T-helper 2 cell treated with Interferon-gamma antibody and Interleukin-4, amounts not matched to agents 100 ng/mL and 5 ng/mL, for 36 hours (primary cell): ENCODE results near the gene VAV2. TPM values are rescaled to one million over a fixed set of nuclear protein-coding genes. Genes with fewer than 3 reads are reported as not detected.
"Not testable (repeated sequence)": the region's sequence is repeated elsewhere in the genome, so short reads cannot be mapped to it uniquely, and the experiment has no call there.

Source experiments
- intact Hi-C: fragments of 100-400 bp; cut with micrococcal nuclease; formaldehyde crosslinking; loops from one replicate; pipeline ENCODE4 v1.15.1; 2023
- total RNA-seq: library from RNA; stranded (reverse); gene quantifications from 2 replicates; pipeline ENCODE4 v1.2.3, GENCODE V29; 2022

The VAV2 gene
- total RNA-seq, 1 donor from 2014 or later = 7.3 TPM

DNA sequence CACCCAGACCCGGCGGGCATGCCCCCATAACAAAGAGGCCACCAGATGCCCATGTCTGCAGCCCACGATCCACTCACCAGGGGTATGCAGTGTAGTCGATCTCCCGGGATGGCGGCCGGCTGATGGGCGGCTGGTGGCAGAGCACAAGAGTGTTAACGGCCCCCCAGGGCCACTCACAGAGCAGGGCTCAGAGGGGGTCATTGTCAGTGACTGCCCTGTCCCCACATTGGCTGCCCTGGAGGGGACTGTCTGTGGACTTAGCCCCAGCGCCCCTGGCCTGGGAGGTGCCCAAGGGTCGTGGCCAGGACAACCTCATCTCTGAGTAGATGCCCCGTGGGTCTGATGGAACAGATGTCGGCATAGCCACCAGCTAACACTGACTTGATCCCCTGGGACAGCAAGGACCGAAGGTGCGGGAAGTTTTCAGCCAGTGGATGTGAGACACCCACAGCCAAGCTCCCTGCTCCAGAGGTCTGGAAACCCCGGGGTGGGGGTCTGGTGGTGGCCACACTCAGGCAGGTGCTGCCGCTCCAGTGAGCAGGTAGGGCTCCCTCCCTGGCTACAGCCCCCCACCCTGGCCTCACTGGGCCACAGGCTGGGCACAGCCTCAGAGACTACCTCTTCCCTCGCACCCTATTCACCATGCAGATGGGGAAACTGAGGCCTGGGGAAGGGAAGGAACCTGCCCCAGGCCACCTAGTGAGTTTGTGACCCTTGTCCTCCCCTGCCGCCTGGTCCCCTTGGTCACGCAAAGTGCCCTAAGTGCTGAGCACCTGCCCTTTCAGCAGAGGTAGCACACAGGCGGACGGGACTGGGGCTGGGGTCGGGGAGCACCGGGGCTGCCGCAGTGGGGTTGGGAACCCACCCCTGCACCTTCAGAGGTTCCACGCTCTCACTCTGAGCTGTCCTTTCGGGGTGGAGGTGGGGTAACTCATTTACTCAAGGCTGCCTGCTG lies 215.9 kb downstream of the VAV2 start:
- intact Hi-C loops = no loop called here

DNA sequence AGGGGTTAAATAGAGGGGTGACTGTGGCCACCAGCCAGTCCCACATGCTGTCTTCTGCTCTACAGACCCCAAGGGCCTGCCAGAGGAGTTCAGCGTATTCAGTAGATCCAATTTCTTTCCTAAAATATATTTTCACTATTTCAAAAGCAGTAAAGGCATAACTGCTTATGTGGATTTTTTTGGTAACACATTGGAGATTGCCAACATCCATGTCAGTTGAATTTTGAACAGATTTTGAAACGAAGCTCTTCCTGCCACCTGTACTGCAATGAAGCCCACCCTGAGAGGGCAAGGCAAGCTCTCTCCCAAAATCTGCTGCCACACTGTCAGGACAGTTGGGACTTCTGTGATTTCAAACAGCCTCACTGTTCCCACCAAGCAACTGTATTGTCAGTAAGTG lies 216.8 kb downstream of the VAV2 start:
- intact Hi-C loops = no loop called here

DNA sequence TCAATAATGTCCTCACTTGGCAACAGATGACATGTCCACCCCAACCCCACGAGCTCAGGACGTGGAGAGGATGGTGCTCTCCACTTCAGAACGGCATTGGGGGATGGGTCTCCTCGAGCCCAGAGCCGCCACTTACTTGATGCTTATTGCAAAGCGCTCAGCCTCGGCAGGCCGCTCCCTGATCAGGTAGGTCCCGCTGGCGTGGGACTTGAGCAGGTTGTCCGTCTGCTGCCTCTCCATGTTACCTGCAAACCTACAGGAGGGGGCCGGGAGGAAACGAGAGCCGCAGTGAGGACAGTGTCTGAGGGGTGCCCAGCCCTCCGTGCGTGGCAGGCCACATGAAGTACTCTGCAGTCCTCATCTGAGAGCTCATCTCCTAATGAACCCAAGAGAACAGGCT lies 217.3 kb downstream of the VAV2 start:
- intact Hi-C loops = no loop called here

DNA sequence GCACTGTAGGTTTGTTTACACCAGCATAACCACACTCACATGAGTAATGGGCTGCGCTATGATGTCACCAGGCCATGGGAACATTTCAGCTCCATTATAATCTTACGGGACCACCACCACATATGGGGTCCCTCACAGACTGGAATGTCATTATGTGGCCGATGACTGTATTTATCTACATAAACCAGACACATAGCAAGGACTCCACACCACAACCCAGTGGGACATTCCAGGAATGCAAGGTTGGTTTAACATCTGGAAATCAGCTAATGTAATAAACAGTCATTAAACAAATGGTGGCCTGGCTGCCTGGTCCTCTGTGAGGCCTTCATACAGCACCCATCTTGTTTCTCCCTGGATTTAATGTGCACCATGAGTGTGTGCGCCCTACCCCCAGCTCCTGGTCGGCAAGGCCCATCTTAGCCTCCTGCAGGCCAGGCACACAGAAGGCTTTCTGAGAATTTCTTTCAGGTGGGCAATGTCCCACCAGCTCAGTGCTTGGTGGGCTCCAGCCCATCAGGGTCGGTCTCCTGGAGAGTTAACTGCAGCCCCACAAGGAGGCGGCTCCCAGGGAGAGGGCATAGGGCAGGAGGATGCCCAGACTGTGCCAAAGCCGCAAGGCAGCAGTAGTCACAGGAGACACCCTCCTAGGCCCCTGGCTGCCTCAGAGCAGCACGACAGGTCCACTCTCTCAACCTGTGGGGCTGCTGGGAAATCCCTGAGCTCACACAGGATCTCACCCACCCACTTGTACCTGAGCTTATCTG lies 218.1 kb downstream of the VAV2 start:
- intact Hi-C loops = no loop called here

DNA sequence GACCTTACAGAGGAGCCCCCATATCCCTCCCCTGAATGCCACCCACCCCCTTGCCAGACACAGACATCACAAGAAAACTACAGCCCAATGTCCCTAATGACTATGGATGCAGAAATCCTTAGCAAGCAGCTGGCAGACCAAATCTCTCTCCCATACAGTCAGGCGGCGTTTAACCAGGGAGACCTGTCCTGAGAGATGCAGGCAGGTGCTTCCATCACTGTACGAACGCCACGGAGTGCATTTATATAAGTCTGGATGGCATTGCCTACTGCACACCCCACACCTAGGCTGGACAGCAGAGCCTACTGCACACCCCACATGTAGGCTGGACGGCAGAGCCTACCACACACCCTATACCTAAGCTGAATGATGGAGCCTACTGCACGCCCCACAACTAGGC lies 219.5 kb downstream of the VAV2 start:
- intact Hi-C loops = no loop called here

DNA sequence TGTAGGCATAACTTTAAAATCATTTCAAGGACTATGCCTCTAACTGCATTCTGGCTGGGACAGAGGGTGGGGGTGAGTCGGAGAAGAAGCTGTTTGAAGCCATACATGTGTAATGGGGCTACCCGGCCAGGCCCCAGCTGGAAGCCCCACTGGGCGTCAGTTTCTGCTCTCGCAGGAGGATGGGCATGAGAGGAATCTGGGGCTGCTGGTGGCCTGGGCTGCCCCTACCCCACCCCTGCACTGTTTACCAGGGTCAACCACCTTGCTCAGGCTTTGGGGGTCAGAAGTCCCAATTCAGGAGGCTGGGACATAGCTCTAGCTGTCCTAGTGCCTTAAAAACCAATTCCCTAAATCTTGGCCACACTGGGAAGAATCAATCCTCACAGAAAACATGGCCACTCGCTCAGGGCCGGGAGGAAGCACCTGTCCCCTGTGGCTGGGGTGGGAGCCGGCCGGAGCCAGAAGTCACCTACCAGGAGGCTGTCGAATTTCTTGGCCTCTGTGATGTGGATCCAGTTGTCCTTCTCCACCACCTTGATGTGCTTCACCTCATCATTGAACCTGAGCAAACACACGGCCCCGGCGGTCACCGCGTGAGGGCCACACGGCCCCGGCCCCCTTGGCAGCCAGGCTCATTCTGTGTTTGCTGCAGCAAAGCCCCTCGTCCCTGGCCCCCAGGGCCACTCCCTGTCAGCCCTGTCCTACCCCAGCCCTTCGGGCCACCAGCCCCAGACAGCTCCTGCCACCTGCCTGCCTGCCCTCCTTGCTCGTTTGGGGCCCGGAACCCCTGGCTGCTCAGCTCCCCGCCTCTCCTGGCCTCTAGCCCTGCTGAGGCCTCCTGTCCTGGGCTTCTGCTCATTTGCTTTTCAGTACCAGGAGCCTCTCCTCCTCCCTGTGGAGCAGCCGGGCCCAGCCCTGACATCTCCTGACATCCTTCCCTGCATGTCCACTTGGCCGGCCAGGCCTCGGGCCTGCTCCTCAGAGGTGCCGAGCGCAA lies 220.3 kb downstream of the VAV2 start:
- intact Hi-C loops = no loop called here

DNA sequence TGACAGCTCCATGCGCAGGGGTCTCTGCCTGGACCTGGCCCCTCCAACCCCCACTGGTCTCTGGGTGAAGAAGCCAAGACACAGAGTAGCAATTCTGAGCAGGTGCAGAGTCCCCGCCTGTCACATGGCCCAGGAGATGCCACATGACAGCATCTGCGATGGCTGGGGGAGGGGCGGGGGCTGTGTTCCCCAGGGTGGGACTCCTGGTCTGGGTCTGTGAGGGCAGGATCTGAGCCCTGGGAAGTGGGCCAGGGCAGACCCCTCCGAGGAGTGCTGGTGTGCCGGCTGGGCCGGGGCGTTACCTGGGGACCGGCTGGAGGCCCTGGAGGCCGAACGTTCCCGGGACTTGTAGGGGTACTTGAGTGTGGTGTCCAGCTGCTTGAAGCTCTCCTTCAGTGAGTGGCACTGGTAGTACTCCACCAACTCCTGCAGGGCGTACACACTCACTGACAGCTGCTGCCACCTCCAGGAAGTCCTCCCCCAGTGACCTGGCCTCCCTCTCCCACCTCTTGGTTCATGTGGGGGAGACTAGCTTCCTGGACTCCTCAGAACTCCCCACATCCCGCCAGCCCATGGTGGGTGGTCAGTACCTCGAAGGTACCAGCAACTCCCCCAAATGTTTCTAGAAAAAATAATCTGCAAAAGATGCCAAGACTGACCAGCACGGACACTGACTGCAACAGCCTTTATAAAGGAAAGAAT lies 221.9 kb downstream of the VAV2 start:
- intact Hi-C loops = no loop called here

DNA sequence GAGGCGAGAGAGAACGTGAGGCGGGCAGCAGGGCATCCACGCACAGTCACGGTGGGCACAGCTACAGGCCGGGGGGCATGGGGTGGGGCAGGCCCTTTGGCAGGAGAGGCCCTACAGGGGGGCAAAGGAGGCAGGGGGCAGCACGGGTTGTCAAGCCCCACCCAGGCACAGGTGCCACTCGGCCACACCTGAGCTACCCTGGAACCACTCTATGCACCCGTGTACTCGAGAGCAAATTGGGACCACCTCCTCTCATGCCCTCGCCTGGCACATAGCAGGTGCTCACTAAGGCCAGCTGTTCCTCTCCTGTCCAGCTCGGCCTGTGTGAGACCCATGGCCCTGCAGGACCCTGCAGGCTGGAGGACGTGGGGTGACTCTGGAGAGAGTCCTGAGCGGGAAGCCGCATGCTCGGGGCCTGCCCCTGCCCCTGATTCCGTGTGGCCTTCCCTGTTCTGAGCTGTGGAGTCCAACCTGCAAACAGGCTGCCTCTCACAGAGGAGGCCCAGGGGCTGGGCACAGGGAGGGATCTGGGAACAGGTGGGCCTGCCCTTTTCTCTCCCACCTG lies 222.5 kb downstream of the VAV2 start:
- intact Hi-C loops = no loop called here

DNA sequence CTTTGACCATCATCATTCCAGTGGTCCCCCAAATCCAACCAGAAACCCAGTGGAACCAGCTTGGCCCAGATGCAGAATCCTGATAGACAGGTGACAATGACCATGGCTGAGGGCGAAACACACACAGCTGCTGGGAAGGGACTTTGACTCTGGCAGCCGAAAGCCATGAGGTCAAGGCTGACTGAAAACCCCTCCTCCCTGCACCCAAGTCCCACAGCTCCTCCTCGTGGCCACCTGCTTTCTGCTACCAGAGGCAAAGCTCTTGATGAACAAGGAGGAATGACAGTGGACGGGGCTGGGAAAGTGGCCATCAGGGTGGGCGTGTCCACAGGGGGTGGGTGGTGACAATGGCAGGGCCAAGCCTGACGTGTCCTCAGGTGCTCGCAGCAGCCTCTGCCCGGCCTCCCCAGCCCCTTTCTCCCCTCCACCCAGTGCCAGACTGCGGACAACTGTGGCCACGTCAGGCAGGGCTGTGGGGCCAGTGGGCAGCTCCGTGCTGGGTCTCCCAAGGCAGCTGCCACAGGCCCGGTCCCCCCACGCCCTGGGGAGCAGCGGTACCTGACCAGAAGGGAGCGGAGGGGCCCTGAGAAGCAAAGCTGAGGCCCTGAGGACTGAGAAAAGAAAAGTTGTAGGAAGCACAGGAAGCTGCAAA lies 223.1 kb downstream of the VAV2 start:
- intact Hi-C loops = no loop called here

DNA sequence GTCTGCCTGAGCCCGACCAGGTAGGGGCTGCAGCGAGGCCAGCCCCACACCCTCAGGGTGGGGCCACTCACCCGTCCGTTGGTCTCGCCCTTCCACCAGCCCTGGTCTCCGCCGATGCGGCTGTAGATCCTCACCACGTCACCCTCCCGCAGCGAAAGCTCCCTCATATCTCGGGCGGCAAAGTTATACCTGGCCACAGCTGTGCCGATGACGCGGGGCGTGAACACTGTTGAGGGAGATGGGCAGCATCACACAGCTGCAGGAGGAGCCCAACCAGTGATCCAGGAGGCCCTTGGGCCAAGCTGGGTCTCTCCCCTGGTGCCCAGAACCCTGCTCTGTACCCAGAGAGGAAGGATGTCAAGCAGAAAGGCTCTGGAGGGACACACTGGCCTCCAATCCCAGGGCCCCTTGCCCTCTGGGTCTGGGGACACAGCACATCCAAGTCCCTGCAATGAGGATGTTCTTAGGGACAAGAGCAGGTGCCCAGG lies 223.7 kb downstream of the VAV2 start:
- intact Hi-C loops = no loop called here

DNA sequence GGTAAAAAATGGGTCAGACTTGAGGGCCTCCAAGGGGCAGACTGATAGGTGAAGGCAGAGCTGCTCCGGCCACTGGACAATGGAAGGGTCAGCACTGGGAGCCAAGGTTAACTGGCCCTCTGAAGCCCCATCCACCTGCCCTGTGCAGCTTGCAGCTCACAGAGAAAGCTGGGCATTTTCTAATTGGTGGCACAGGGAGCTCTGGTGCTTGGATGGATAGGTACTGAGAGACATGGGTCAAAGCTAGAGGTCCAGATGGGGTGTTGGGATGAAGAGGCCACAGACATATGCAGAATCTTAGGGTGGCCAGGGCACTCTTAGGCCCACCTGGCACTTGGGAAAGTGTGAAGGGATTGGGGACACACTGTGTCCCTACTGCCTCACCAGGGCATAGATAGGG lies 224.5 kb downstream of the VAV2 start:
- intact Hi-C loops = no loop called here

DNA sequence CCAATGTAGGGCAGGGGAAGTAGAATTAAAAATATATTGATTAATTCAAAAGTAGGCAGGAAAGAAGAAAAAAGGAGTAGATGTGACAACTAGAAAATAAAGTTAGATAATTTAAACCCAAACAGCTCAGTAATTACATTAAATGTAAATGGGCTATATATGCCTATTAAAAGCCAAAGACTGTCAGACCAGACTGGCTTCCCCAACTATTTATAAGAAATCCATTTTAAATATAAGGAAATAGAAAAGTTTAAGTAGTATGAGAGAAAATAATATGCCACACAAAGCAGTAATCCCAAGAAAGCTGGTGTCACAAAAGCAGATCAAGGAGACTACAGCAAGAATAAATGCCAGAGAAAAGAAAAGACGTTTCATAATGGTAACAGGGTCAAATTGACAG lies 225.1 kb downstream of the VAV2 start:
- intact Hi-C loops = no loop called here

DNA sequence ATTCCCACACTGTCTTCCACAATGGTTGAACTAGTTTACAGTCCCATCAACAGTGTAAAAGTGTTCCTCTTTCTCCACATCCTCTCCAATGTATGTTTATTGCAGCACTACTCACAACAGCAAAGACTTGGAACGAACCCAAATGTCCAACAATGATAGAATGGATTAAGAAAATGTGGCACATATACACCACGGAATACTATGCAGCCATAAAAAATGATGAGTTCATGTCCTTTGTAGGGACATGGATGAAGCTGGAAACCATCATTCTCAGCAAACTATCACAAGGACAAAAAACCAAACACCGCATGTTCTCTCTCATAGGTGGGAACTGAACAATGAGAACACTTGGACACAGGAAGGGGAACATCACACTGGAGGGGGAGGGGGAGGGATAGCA lies 225.9 kb downstream of the VAV2 start:
- intact Hi-C loops = not testable (repeated sequence)

DNA sequence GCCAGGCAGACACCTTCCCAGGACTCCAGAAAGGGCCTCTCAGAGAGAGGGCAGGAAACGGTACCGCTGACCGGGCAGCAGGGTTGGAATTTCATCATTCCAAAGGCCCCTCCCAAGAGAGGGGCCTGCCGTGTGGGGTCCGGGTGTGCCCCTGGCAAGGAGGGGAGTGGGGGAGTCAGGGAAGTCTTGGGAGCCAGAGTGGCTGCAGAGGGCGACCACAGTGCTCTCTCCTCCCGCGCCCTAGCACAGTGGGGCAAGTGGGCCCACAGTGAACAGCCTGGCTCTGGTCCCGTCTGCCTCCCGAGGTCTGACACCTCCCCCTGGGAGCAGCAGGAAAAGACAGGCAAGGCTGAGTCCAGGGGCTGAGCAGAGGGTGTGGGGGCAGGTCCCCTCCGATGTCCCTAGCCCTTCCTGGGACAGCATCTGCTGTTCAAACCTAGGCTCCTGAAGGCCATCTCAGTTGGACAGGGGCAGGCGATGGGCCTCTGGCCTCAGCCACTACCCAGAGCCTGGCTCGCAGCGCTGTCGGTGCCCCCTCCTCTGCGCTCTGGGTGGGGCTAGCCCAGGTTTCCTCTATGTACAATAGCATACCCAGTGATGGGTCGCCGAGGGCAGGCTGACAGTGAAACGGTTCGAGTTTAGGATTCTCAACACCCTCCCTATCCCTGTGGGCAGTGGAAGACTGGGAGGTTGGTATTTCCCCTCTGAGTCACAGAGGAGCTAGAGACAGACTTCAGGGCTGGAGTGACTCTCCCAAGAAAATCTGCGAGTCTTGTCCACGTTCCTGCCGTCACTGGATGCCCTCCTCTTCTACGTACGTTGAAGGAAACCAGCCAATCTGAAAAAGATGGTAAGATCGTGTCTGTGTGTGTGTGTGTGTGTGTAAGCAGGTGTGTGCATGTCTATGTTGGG lies 228.6 kb downstream of the VAV2 start:
- intact Hi-C loops = no loop called here

DNA sequence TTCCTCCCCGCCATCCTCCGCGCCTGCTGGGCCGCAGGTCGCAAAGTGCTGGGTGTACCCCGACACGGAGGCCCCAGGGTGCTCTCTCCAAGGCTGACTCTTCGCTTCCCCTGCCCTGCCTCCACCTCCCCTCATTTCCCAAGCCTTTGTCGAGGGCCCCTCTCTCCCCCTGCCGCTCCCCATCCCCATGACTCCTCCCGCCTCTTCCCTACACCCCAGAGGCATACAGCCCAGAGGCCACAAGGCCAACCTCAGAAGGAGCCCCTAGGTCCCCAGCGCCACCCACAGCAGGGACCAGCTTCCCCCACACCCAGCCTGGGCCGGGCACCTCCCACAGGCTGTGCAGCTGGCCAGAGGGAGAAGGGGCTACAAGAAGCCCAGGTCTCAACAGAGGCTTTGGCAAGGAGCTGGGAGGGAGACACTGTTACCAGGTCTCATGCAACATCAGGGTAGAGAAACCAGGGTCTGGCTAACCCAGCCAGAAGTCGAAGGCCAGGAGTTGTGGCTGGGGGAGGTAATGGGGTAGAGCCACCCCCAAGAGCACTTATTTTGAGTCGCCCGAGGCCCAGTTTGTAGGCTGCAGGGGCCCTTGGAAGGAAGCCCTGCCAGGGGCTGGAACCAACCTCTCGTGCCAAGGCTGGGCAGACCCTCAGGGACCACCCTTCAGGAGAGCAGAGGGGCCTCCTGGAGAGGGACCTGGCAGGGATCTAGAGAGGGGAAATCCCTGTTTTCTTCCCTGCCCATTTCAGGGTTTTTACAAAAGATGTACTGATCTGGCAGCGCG lies 229.4 kb downstream of the VAV2 start:
- intact Hi-C loops = no loop called here

DNA sequence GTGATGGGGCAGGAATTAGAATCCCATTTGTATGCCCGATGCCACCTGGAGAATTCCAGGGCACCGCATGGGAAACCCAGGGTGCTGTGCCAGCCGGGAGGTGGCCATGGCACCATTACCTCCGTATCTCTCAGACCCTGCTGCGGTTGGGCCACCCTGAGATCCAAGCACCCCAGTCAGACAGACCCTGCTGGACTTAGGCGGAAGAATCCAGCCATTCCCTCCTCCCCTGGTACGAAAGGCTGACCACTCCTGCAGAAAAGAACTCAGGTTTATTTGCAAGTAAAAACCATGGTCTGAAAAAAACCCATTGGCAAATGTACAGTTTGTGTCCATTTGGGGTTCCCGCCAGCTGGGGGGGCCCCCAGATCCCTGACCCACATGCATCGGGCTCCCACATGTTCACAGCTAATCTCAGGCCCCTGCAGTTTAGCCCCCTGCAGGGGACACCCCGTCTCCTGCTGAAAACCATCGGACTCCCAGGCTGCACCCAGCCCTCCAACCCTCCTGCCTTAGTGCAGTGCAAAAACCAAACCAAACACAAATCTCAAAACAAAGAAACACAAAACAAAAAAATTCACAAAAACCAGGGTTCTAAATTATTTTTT lies 230.4 kb downstream of the VAV2 start:
- intact Hi-C loops = no loop called here

DNA sequence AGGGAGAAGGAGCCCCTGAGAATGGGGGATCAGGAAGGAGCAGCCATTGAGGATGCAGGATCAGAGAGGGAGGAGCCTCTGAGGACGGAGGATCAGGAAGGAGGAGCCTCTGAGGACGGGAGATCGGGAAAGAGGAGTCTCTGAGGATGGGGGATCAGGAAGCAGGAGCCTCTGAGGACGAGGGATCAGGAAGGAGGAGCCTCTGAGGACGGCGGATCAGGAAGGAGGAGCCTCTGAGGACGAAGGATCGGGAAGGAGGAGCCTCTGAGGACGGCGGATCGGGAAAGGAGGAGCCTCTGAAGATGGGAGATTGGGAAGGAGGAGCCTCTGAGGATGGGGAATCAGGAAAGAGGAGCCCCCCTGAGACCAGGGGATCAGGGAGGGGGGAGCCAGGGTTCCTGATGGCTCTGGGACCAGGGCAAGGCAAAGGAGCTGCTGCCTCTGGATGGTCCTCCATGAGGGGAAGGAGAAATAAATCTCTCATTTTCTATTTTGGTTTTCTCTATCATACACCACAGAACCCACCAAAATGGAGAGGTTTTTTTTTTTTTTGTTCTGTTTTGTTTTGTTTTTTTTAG lies 231.3 kb downstream of the VAV2 start:
- intact Hi-C loops = no loop called here
